Stimulated activated memory B cell treated with anti-CD40 and anti-IgM and Interleukin-4, amounts not matched to agents 10 μg/mL and 1 μg/mL and 100 μg/mL, for 72 hours (primary cell): ENCODE data around the gene GNAT1.

Source experiments
- ATAC-seq: fragments of 150-1000 bp; cut with Tn5 transposase; 2 replicates; pipeline ENCODE4 v1.10.0; 2021
- H3K27ac Mint-ChIP-seq: one replicate; pipeline ENCODE4 v1.8.0; 2022; ENCODE audit warnings: mild to moderate bottlenecking, mixed read lengths
- H3K27me3 Mint-ChIP-seq: one replicate; pipeline ENCODE4 v1.8.0; 2022; ENCODE audit warnings: mixed read lengths
- H3K36me3 Mint-ChIP-seq: one replicate; pipeline ENCODE4 v1.8.0; 2022; ENCODE audit warnings: mixed read lengths
- H3K4me1 Mint-ChIP-seq: one replicate; pipeline ENCODE4 v1.8.0; 2022; ENCODE audit warnings: mixed read lengths
- H3K4me3 Mint-ChIP-seq: one replicate; pipeline ENCODE4 v1.8.0; 2022; ENCODE audit warnings: mild to moderate bottlenecking, moderate library complexity, mixed read lengths
- H3K9me3 Mint-ChIP-seq: one replicate; pipeline ENCODE4 v1.8.0; 2022; ENCODE audit warnings: mixed read lengths

GNAT1 gene

GRCh38 chr3:50212502-50212901, 21.1 kb downstream of the GNAT1 start:
- Mint-ChIP-seq H3K9me3 (no peaks in the 10 kb centered on the region), H3K36me3 (no peaks in the 10 kb centered on the region), H3K4me1 (no peaks in the 10 kb centered on the region), H3K27ac (no peak overlapping the region), H3K27me3 (peaks cover 62% of the 10 kb centered on the region), H3K4me3 (no peak overlapping the region)
- ATAC-seq, result no peak

- H3K27me3 Mint-ChIP-seq, result peaks cover 60% of the 10 kb centered on the region
- H3K27ac Mint-ChIP-seq, result no peak overlapping the region
- no peak overlapping the region for H3K4me3 Mint-ChIP-seq
- no peaks in the 10 kb centered on the region for H3K36me3 Mint-ChIP-seq
- ATAC-seq, result no peak
- H3K4me1 Mint-ChIP-seq, result no peaks in the 10 kb centered on the region
- H3K9me3 Mint-ChIP-seq, result no peaks in the 10 kb centered on the region
Observed at GRCh38 chr3:50212971-50213370, 21.6 kb downstream of the GNAT1 start.

- Mint-ChIP-seq H3K9me3 (no peaks in the 10 kb centered on the region), H3K4me3 (no peak overlapping the region), H3K4me1 (no peaks in the 10 kb centered on the region), H3K27ac (no peak overlapping the region), H3K27me3 (peaks cover 56% of the 10 kb centered on the region), H3K36me3 (no peaks in the 10 kb centered on the region)
- ATAC-seq, result no peak
Observed at GRCh38 chr3:50213373-50213772, 22.0 kb downstream of the GNAT1 start.

- H3K9me3 Mint-ChIP-seq, result no peaks in the 10 kb centered on the region
- H3K4me3 Mint-ChIP-seq, result no peak overlapping the region
- ATAC-seq, result no peak
- H3K27me3 Mint-ChIP-seq, result peaks cover 48% of the 10 kb centered on the region
- no peaks in the 10 kb centered on the region for H3K4me1 Mint-ChIP-seq
- H3K36me3 Mint-ChIP-seq, result no peaks in the 10 kb centered on the region
- no peak overlapping the region for H3K27ac Mint-ChIP-seq
Observed at GRCh38 chr3:50214824-50215223, 23.4 kb downstream of the GNAT1 start.

GRCh38 chr3:50215529-50215928, 24.1 kb downstream of the GNAT1 start:
- peaks cover 53% of the 10 kb centered on the region for H3K27me3 Mint-ChIP-seq
- ATAC-seq, result no peak
- no peak overlapping the region for H3K27ac Mint-ChIP-seq

GRCh38 chr3:50217681-50218080, 26.3 kb downstream of the GNAT1 start:
- H3K27me3 Mint-ChIP-seq, result peaks cover 47% of the 10 kb centered on the region
- no peak overlapping the region for H3K4me3 Mint-ChIP-seq
- H3K4me1 Mint-ChIP-seq, result no peaks in the 10 kb centered on the region
- H3K36me3 Mint-ChIP-seq, result no peaks in the 10 kb centered on the region
- H3K9me3 Mint-ChIP-seq, result no peaks in the 10 kb centered on the region
- H3K27ac Mint-ChIP-seq, result no peak overlapping the region
- no peak for ATAC-seq

More at GRCh38 chr3:50215529-50215928, 24.1 kb downstream of the GNAT1 start:
- H3K36me3 Mint-ChIP-seq, result no peaks in the 10 kb centered on the region
- H3K4me3 Mint-ChIP-seq, result no peak overlapping the region
- no peaks in the 10 kb centered on the region for H3K4me1 Mint-ChIP-seq
- no peaks in the 10 kb centered on the region for H3K9me3 Mint-ChIP-seq

GRCh38 chr3:50218448-50218847, 27.0 kb downstream of the GNAT1 start:
- Mint-ChIP-seq H3K4me1 (no peaks in the 10 kb centered on the region), H3K4me3 (no peak overlapping the region), H3K27ac (no peak overlapping the region), H3K9me3 (no peaks in the 10 kb centered on the region), H3K27me3 (peaks cover 39% of the 10 kb centered on the region), H3K36me3 (no peaks in the 10 kb centered on the region)
- ATAC-seq, result peak; percentile 17

GRCh38 chr3:50219285-50219684, 27.9 kb downstream of the GNAT1 start:
- Mint-ChIP-seq H3K27me3 (peaks cover 35% of the 10 kb centered on the region), H3K27ac (no peak overlapping the region), H3K4me1 (no peaks in the 10 kb centered on the region), H3K36me3 (no peaks in the 10 kb centered on the region), H3K9me3 (no peaks in the 10 kb centered on the region), H3K4me3 (no peak overlapping the region)
- no peak for ATAC-seq

GRCh38 chr3:50220109-50220508, 28.7 kb downstream of the GNAT1 start:
- peaks cover 35% of the 10 kb centered on the region for H3K27me3 Mint-ChIP-seq
- H3K36me3 Mint-ChIP-seq, result no peaks in the 10 kb centered on the region
- H3K4me1 Mint-ChIP-seq, result peaks cover 1% of the 10 kb centered on the region
- no peak overlapping the region for H3K4me3 Mint-ChIP-seq
- H3K9me3 Mint-ChIP-seq, result no peaks in the 10 kb centered on the region
- no peak overlapping the region for H3K27ac Mint-ChIP-seq
- no peak for ATAC-seq

GRCh38 chr3:50221051-50221410, 29.6 kb downstream of the GNAT1 start:
- Mint-ChIP-seq H3K27ac (no peak overlapping the region), H3K4me1 (peaks cover 10% of the 10 kb centered on the region)
- no peak for ATAC-seq

GRCh38 chr3:50221411-50222168, 30.2 kb downstream of the GNAT1 start:
- Mint-ChIP-seq H3K4me3 (no peak overlapping the region), H3K36me3 (no peaks in the 10 kb centered on the region), H3K27me3 (peaks cover 30% of the 10 kb centered on the region), H3K4me1 (peaks cover 15% of the 10 kb centered on the region), H3K27ac (no peak overlapping the region), H3K9me3 (no peaks in the 10 kb centered on the region)
- ATAC-seq, result no peak

More at GRCh38 chr3:50221051-50221410, 29.6 kb downstream of the GNAT1 start:
- Mint-ChIP-seq H3K36me3 (no peaks in the 10 kb centered on the region), H3K27me3 (peaks cover 30% of the 10 kb centered on the region), H3K4me3 (no peak overlapping the region), H3K9me3 (no peaks in the 10 kb centered on the region)

- H3K36me3 Mint-ChIP-seq, result no peaks in the 10 kb centered on the region
- H3K4me1 Mint-ChIP-seq, result peaks cover 21% of the 10 kb centered on the region
- ATAC-seq, result no peak
Observed at GRCh38 chr3:50222169-50222528, 30.7 kb downstream of the GNAT1 start.

GRCh38 chr3:50224639-50225038, 33.2 kb downstream of the GNAT1 start:
- peaks cover 40% of the 10 kb centered on the region for H3K4me1 Mint-ChIP-seq
- peaks cover 21% of the 10 kb centered on the region for H3K27me3 Mint-ChIP-seq
- no peak overlapping the region for H3K27ac Mint-ChIP-seq
- peak overlapping the region; percentile 13 for H3K4me3 Mint-ChIP-seq
- ATAC-seq, result no peak
- no peaks in the 10 kb centered on the region for H3K36me3 Mint-ChIP-seq
- H3K9me3 Mint-ChIP-seq, result no peaks in the 10 kb centered on the region

More at GRCh38 chr3:50222169-50222528, 30.7 kb downstream of the GNAT1 start:
- Mint-ChIP-seq H3K27me3 (peaks cover 26% of the 10 kb centered on the region), H3K4me3 (no peak overlapping the region), H3K27ac (no peak overlapping the region), H3K9me3 (no peaks in the 10 kb centered on the region)

- peak overlapping the region; percentile 98 for H3K4me3 Mint-ChIP-seq
- no peaks in the 10 kb centered on the region for H3K36me3 Mint-ChIP-seq
- ATAC-seq, result peak; percentile 38
- no peaks in the 10 kb centered on the region for H3K9me3 Mint-ChIP-seq
- peak overlapping the region; percentile 88 for H3K27ac Mint-ChIP-seq
- H3K27me3 Mint-ChIP-seq, result peaks cover 13% of the 10 kb centered on the region
- H3K4me1 Mint-ChIP-seq, result peaks cover 57% of the 10 kb centered on the region
Observed at GRCh38 chr3:50226888-50227389, 35.5 kb downstream of the GNAT1 start.

GRCh38 chr3:50227390-50228183, 36.2 kb downstream of the GNAT1 start:
- ATAC-seq, result peak; percentile 92
- Mint-ChIP-seq H3K27me3 (peaks cover 13% of the 10 kb centered on the region), H3K4me3 (peak overlapping the region; percentile 98), H3K36me3 (no peaks in the 10 kb centered on the region), H3K27ac (peak overlapping the region; percentile 88), H3K9me3 (no peaks in the 10 kb centered on the region), H3K4me1 (peaks cover 60% of the 10 kb centered on the region)
